ENCODE results near the gene FNTB. TPM values are rescaled to one million over a fixed set of nuclear protein-coding genes. Genes with fewer than 3 reads are reported as not detected.
A peak's percentile ranks its signal among the peaks of the same experiment; 100 is the strongest.

The FNTB gene
- total and polyA plus RNA-seq, 9 of the 15 experiments (the other 6 are each of a cell fraction or from before 2014, with no cell fraction given), result 6.9 to 23.2 (median 12.2) TPM

DNA sequence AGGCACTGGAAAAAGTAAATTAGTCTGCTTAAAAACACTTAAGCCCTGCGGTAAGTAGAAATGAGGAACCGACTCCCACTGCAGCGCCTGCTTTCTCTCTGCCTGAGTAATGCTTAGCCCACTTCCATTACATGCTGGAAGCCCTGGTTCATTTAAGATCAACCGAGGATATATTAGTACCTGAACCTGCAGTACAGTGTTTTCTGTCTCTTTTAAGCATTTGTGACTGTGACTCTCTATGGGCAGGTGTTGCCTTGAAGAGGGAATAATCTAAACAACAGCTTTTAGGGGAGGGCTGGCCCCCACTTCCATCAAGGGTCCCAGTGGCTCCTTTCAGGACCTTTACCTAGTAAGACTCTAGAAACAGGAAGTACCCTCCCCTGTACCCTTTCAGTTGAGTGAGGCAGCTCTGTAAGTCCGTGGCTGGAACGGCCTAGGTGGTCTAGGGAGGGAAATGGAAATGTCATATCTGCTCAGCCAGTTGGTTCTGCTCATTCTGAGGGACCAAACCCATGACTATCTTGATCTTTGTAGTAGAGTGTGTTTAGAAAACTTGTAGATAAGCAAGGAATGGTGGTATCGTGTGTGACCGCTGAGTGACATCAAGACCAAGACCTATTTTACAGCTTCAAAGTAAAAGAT, 56.2 kb downstream of the FNTB start (continued):
- TF ChIP-seq RBFOX2 (IDR thresholded peaks at IDR 0.05; ENCODE audit: low read depth, low read length) (no peak), ZNF316 (IDR thresholded peaks at IDR 0.05) (no peak), SRSF9 (IDR thresholded peaks at IDR 0.05; ENCODE audit: borderline replicate concordance, low read depth, low read length) (no peak), LEF1 (IDR thresholded peaks at IDR 0.05) (peak; percentile 93), MCM7 (IDR thresholded peaks at IDR 0.05) (no peak), DDX20 (tag; IDR thresholded peaks at IDR 0.05; ENCODE audit: low read depth) (no peak), MED1 (CRISPR knock-in tag; IDR thresholded peaks at IDR 0.05; ENCODE audit: borderline replicate concordance) (no peak), HLTF (IDR thresholded peaks at IDR 0.05) (no peak), HNRNPUL1 (IDR thresholded peaks at IDR 0.05; ENCODE audit: low read length) (no peak), HEY1 (CRISPR knock-in tag; IDR thresholded peaks at IDR 0.05; ENCODE audit: borderline replicate concordance) (no peak), ETS2 (tag; IDR thresholded peaks at IDR 0.05; ENCODE audit: borderline replicate concordance, poor library complexity, severe bottlenecking) (no peak), ZNF12 (CRISPR knock-in tag; IDR thresholded peaks at IDR 0.05) (no peak), ZNF253 (CRISPR knock-in tag; conservative IDR thresholded peaks at IDR 0.05) (no peak), NBN (IDR thresholded peaks at IDR 0.05; ENCODE audit: low read depth) (peak; percentile 80)
- TF ChIP-seq, protein P1, sequence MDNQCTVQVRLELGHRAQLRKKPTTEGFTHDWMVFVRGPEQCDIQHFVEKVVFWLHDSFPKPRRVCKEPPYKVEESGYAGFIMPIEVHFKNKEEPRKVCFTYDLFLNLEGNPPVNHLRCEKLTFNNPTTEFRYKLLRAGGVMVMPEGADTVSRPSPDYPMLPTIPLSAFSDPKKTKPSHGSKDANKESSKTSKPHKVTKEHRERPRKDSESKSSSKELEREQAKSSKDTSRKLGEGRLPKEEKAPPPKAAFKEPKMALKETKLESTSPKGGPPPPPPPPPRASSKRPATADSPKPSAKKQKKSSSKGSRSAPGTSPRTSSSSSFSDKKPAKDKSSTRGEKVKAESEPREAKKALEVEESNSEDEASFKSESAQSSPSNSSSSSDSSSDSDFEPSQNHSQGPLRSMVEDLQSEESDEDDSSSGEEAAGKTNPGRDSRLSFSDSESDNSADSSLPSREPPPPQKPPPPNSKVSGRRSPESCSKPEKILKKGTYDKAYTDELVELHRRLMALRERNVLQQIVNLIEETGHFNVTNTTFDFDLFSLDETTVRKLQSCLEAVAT (IDR thresholded peaks at IDR 0.05), result no peak
- TF ChIP-seq, protein P2, sequence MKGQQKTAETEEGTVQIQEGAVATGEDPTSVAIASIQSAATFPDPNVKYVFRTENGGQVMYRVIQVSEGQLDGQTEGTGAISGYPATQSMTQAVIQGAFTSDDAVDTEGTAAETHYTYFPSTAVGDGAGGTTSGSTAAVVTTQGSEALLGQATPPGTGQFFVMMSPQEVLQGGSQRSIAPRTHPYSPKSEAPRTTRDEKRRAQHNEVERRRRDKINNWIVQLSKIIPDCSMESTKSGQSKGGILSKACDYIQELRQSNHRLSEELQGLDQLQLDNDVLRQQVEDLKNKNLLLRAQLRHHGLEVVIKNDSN (CRISPR knock-in tag; IDR thresholded peaks at IDR 0.05), result no peak
- TF ChIP-seq, protein P3, sequence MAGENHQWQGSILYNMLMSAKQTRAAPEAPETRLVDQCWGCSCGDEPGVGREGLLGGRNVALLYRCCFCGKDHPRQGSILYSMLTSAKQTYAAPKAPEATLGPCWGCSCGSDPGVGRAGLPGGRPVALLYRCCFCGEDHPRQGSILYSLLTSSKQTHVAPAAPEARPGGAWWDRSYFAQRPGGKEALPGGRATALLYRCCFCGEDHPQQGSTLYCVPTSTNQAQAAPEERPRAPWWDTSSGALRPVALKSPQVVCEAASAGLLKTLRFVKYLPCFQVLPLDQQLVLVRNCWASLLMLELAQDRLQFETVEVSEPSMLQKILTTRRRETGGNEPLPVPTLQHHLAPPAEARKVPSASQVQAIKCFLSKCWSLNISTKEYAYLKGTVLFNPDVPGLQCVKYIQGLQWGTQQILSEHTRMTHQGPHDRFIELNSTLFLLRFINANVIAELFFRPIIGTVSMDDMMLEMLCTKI (IDR thresholded peaks at IDR 0.05; ENCODE audit: partially characterized antibody), result no peak
- TF ChIP-seq, protein P4, sequence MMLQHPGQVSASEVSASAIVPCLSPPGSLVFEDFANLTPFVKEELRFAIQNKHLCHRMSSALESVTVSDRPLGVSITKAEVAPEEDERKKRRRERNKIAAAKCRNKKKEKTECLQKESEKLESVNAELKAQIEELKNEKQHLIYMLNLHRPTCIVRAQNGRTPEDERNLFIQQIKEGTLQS (IDR thresholded peaks at IDR 0.05), result no peak; the same call in 1 of the 2 replicates
- TF ChIP-seq, protein P4 (CRISPR knock-in tag; conservative IDR thresholded peaks at IDR 0.05), result no peak
- TF ChIP-seq, protein P5, sequence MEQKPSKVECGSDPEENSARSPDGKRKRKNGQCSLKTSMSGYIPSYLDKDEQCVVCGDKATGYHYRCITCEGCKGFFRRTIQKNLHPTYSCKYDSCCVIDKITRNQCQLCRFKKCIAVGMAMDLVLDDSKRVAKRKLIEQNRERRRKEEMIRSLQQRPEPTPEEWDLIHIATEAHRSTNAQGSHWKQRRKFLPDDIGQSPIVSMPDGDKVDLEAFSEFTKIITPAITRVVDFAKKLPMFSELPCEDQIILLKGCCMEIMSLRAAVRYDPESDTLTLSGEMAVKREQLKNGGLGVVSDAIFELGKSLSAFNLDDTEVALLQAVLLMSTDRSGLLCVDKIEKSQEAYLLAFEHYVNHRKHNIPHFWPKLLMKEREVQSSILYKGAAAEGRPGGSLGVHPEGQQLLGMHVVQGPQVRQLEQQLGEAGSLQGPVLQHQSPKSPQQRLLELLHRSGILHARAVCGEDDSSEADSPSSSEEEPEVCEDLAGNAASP (IDR thresholded peaks at IDR 0.05), result no peak
- TF ChIP-seq, protein P6, sequence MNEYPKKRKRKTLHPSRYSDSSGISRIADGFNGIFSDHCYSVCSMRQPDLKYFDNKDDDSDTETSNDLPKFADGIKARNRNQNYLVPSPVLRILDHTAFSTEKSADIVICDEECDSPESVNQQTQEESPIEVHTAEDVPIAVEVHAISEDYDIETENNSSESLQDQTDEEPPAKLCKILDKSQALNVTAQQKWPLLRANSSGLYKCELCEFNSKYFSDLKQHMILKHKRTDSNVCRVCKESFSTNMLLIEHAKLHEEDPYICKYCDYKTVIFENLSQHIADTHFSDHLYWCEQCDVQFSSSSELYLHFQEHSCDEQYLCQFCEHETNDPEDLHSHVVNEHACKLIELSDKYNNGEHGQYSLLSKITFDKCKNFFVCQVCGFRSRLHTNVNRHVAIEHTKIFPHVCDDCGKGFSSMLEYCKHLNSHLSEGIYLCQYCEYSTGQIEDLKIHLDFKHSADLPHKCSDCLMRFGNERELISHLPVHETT (CRISPR knock-in tag; conservative IDR thresholded peaks at IDR 0.05 in 1 of 2, IDR thresholded peaks at IDR 0.05 in 1 of 2), result no peak

Measured in K562 (cell line).